Esophagus muscularis mucosa (tissue), 4 donors: Measurements from ENCODE around the gene RBP7. TPM values are rescaled to one million over a fixed set of nuclear protein-coding genes. Genes with fewer than 3 reads are reported as not detected.
"Not testable (repeated sequence)": the region's sequence is repeated elsewhere in the genome, so short reads cannot be mapped to it uniquely, and the experiment has no call there.

Experiments used
- DNase-seq: peaks from one replicate; pipeline ENCODE4 v3.0.0-alpha.2; 2017; ENCODE audit errors: extremely low spot score
- H3K27ac ChIP-seq, 4 donors: fragments of 200-600 bp; sonication (generic); replicated peaks in 1 of 4; 1 replicate in 3 of 4; 2 replicates in 1 of 4; pipeline ENCODE4 v1.5.1; 2016 to 2019; ENCODE audit warnings: mild to moderate bottlenecking in 1 of 4
- H3K27me3 ChIP-seq, 4 donors: fragments of 200-600 bp; sonication (generic); one replicate each; pipeline versions ENCODE4 v1.5.1 to v1.6.0; 2016 to 2019
- H3K36me3 ChIP-seq, 4 donors: fragments of 200-600 bp; sonication (generic); one replicate each; pipeline ENCODE4 v1.5.1; 2016 to 2019
- H3K4me1 ChIP-seq, 4 donors: fragments of 200-600 bp; sonication (generic); one replicate each; pipeline ENCODE4 v1.5.1; 2016 to 2019
- H3K4me3 ChIP-seq, 4 donors: fragments of 200-600 bp; sonication (generic); 1 replicate in 2 of 4; 2 replicates in 2 of 4; pipeline ENCODE4 v1.5.1; 2016 to 2019; ENCODE audit warnings: mild to moderate bottlenecking in 4 of 4, moderate library complexity in 1 of 4
- H3K9me3 ChIP-seq, 4 donors: fragments of 200-600 bp; sonication (generic); 1 replicate in 3 of 4; 2 replicates in 1 of 4; pipeline ENCODE4 v1.5.1; 2016 to 2019
- CTCF ChIP-seq, 3 experiments: fragments of 200-600 bp in 2 of 3; fragments of 450-650 bp in 1 of 3; sonication (generic) in 2 of 3; IDR thresholded peaks; one replicate each; pipeline ENCODE4 v1.5.1; 2017 to 2019; ENCODE audit warnings: antibody characterized with exemption in 3 of 3, mild to moderate bottlenecking in 2 of 3, moderate library complexity in 1 of 3
- EP300 ChIP-seq: sonication (generic); formaldehyde crosslinking; IDR thresholded peaks from one replicate; pipeline ENCODE4 v1.6.1; 2017; ENCODE audit warnings: antibody characterized with exemption
- POLR2A ChIP-seq: fragments of 450-650 bp; IDR thresholded peaks from one replicate; pipeline ENCODE4 v1.6.1; 2017; ENCODE audit warnings: antibody characterized with exemption, moderate library complexity, mild to moderate bottlenecking, low read depth
- POLR2AphosphoS5 ChIP-seq, 2 donors: sonication (generic); formaldehyde crosslinking; IDR thresholded peaks; one replicate each; pipeline ENCODE4 v1.6.1; 2017; ENCODE audit warnings: antibody characterized with exemption in 2 of 2
- WGBS: methylation state at CpG from one replicate; pipeline ENCODE4 v1.1.5; 2018; 5-methylcytosine and 5-hydroxymethylcytosine counted together
- intact Hi-C: fragments of 100-400 bp; cut with DNase I; formaldehyde crosslinking; loops from one replicate; pipeline ENCODE4 v1.15.1; 2023
- total RNA-seq, 4 donors: library from RNA; depleted of rRNA; stranded (reverse); fragments of >200 nt; gene quantifications; one replicate each; pipeline versions ENCODE4 v1.1.0 to v1.2.1, GENCODE V29; 2016

RBP7 gene
- total RNA-seq, 4 donors from 2014 or later, result 5.4 to 30.2 (median 18.1) TPM

GRCh38 chr1:10019561-10019960 is 22.5 kb downstream of the RBP7 start:
- Histone ChIP-seq H3K4me3 (no peak overlapping the region), H3K27ac (no peak overlapping the region), H3K27me3 (no peaks in the 10 kb centered on the region), H3K9me3 (no peaks in the 10 kb centered on the region), H3K36me3 (no peaks in the 10 kb centered on the region), H3K4me1 (peaks cover 0 to 12% (median 9%) of the 10 kb centered on the region in 4 donors)
- DNase-seq, result no peak
- intact Hi-C loops, result no loop called here
- TF ChIP-seq POLR2AphosphoS5 (IDR thresholded peaks at IDR 0.05) (no peak), EP300 (no peak), POLR2A (no peak), CTCF (IDR thresholded peaks at IDR 0.05) (no peak)

- DNase-seq, result no peak
- H3K4me3 ChIP-seq, result no peak overlapping the region
- no peak overlapping the region for H3K27ac ChIP-seq
- H3K9me3 ChIP-seq, result no peaks in the 10 kb centered on the region
- intact Hi-C loops, result no loop called here
- TF ChIP-seq CTCF (IDR thresholded peaks at IDR 0.05) (no peak), POLR2AphosphoS5 (IDR thresholded peaks at IDR 0.05) (no peak), POLR2A (no peak), EP300 (no peak)
- H3K27me3 ChIP-seq, result no peaks in the 10 kb centered on the region
- H3K4me1 ChIP-seq, result peaks cover 0 to 12% (median 9%) of the 10 kb centered on the region in 4 donors
- 87% methylated on average over 3 of the region's 3 CpGs for WGBS
- no peaks in the 10 kb centered on the region for H3K36me3 ChIP-seq
Observed at GRCh38 chr1:10020086-10020485, 23.1 kb downstream of the RBP7 start.

GRCh38 chr1:10020678-10021077 is 23.6 kb downstream of the RBP7 start:
- H3K4me1 ChIP-seq, H3K4me3 ChIP-seq, DNase-seq, H3K27me3 ChIP-seq, H3K27ac ChIP-seq, H3K9me3 ChIP-seq, intact Hi-C loops, H3K36me3 ChIP-seq: not testable (repeated sequence)
- WGBS, result 39% methylated on average over 2 of the region's 2 CpGs

GRCh38 chr1:10021992-10022391 is 25.0 kb downstream of the RBP7 start:
- WGBS, result 83% methylated on average over 4 of the region's 4 CpGs
- DNase-seq, H3K27me3 ChIP-seq, H3K9me3 ChIP-seq, H3K4me3 ChIP-seq, intact Hi-C loops, H3K36me3 ChIP-seq, H3K27ac ChIP-seq, H3K4me1 ChIP-seq: not testable (repeated sequence)

GRCh38 chr1:10022656-10023055 is 25.6 kb downstream of the RBP7 start:
- H3K9me3 ChIP-seq, result no peaks in the 10 kb centered on the region
- H3K27me3 ChIP-seq, result no peaks in the 10 kb centered on the region
- DNase-seq, result no peak
- H3K4me3 ChIP-seq, result no peak overlapping the region
- H3K27ac ChIP-seq, result no peak overlapping the region
- 88% methylated on average over 7 of the region's 7 CpGs for WGBS
- H3K4me1 ChIP-seq, result no peaks in the 10 kb centered on the region
- H3K36me3 ChIP-seq, result no peaks in the 10 kb centered on the region
- TF ChIP-seq POLR2A (no peak), POLR2AphosphoS5 (IDR thresholded peaks at IDR 0.05) (no peak), CTCF (IDR thresholded peaks at IDR 0.05) (no peak), EP300 (no peak)
- intact Hi-C loops, result no loop called here

GRCh38 chr1:10025354-10025753 is 28.3 kb downstream of the RBP7 start:
- Histone ChIP-seq H3K36me3 (no peaks in the 10 kb centered on the region), H3K9me3 (no peaks in the 10 kb centered on the region), H3K27me3 (no peaks in the 10 kb centered on the region), H3K27ac (no peak overlapping the region), H3K4me1 (no peaks in the 10 kb centered on the region), H3K4me3 (no peak overlapping the region)
- no peak for TF ChIP-seq EP300
- TF ChIP-seq POLR2A, result no peak
- TF ChIP-seq CTCF (IDR thresholded peaks at IDR 0.05), result no peak
- no peak for TF ChIP-seq POLR2AphosphoS5 (IDR thresholded peaks at IDR 0.05)
- 78% methylated on average over 2 of the region's 2 CpGs for WGBS
- DNase-seq, result no peak
- intact Hi-C loops, result no loop called here
